Activated T-helper 17 cell treated with anti-CD3 and anti-CD28 coated beads, Interleukin-2, amount 50 U/mL, for 72 hours (primary cell): ENCODE data around the gene PNMA1. TPM values are rescaled to one million over a fixed set of nuclear protein-coding genes. Genes with fewer than 3 reads are reported as not detected.

Experiments
- ATAC-seq: fragments of 150-1000 bp; cut with Tn5 transposase; replicated peaks from 2 replicates; pipeline ENCODE4 v1.10.0; 2021; ENCODE audit warnings: mild to moderate bottlenecking, moderate library complexity
- H3K27ac Mint-ChIP-seq: one replicate; pipeline ENCODE4 v1.8.0; 2022; ENCODE audit warnings: mixed read lengths
- H3K27me3 Mint-ChIP-seq: one replicate; pipeline ENCODE4 v1.8.0; 2022; ENCODE audit warnings: mixed read lengths
- H3K36me3 Mint-ChIP-seq: one replicate; pipeline ENCODE4 v1.8.0; 2022; ENCODE audit warnings: low read depth, mild to moderate bottlenecking, mixed read lengths
- H3K4me1 Mint-ChIP-seq: one replicate; pipeline ENCODE4 v1.8.0; 2022; ENCODE audit warnings: mixed read lengths
- H3K4me3 Mint-ChIP-seq: one replicate; pipeline ENCODE4 v1.8.0; 2022; ENCODE audit warnings: mild to moderate bottlenecking, mixed read lengths
- H3K9me3 Mint-ChIP-seq: one replicate; pipeline ENCODE4 v1.8.0; 2022; ENCODE audit warnings: mixed read lengths
- total RNA-seq, 2 donors: library from RNA; stranded (reverse); gene quantifications; one replicate each; pipeline ENCODE4 v1.2.3, GENCODE V29; 2022

The PNMA1 gene, protein sequence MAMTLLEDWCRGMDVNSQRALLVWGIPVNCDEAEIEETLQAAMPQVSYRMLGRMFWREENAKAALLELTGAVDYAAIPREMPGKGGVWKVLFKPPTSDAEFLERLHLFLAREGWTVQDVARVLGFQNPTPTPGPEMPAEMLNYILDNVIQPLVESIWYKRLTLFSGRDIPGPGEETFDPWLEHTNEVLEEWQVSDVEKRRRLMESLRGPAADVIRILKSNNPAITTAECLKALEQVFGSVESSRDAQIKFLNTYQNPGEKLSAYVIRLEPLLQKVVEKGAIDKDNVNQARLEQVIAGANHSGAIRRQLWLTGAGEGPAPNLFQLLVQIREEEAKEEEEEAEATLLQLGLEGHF
- total RNA-seq = 10 to 100 TPM; 37.3 to 41.2 TPM

DNA sequence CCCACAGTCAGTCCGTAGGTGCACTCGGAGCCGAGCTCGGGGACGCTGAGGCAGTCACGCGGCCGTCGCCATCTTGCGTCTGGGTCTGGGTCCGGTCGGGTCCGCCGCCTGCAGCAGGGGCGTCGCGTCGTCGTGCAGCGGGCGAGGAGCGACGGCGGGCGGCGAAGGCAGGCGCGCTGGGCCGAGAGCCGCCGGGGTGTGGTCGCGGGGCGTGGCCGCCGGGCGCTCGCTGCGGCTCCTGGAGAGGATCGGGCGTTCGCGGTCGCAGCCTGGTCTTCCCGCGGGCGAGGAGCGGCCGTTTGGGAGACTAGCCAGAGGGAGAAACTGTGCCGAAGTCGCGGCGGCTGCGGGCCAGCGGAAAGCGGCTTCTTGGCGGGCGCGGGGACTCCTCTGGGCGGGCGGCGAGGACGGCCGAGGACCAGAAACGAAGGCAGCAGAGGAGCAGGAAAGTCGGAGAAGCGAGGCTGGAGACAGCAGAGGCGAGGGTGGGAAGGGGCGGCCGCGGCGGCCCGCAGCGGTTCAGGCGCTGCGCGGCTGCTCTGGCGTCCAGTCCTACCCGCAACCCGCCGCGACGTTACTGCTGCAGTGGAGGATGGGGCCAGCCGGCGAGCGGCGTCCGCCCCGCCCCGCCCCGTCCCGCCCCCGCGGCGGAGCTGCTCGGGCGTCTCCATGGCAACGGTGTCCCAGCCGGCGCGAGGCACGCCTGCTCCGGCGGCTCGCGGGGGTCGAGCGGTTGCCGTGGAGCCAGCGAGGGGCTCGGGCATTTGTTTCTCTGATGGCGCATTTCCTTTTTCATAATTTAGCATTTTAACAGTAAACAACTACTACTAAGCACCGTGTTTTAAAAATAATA, at the start of gene PNMA1:
TSS of gene PNMA1 (minus strand) at position 582 of the 853 bp plus-strand sequence. CDS start 745 bp downstream, outside the sequence.
- Mint-ChIP-seq H3K4me3 (peak within 1 kb of the TSS; percentile 98), H3K27me3 (no peaks in the 10 kb centered on the region), H3K36me3 (peaks cover 62% of the 10 kb centered on the region), H3K27ac (peak within 1 kb of the TSS; percentile 95), H3K9me3 (no peaks in the 10 kb centered on the region), H3K4me1 (peaks cover 10% of the 10 kb centered on the region)
- ATAC-seq = peak; percentile 73

DNA sequence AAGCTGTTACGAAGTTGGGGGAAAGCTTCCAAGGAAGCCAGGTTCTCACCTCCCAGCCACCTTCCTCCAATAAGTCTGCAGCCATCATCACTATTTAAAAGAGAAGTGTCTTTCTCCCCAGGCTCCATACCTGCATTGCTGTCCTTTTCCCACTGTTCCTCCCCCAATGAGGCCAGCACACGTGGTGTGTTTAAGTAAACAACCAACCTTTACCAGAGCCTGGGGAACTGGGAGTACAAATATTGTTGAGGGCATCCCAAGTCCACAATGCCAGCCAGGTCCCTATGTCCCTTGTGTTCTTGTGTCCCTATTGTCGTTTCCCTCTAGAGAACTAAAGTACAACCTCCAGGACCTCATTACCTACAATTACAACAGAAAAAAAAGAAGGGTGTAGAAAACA, 49.2 kb upstream of the PNMA1 start:
- peak overlapping the region; percentile 91 for H3K4me3 Mint-ChIP-seq
- no peaks in the 10 kb centered on the region for H3K9me3 Mint-ChIP-seq
- peak overlapping the region; percentile 98 for H3K27ac Mint-ChIP-seq
- ATAC-seq = no peak
- H3K4me1 Mint-ChIP-seq = peaks cover 44% of the 10 kb centered on the region
- no peaks in the 10 kb centered on the region for H3K27me3 Mint-ChIP-seq
- peaks cover 17% of the 10 kb centered on the region for H3K36me3 Mint-ChIP-seq

DNA sequence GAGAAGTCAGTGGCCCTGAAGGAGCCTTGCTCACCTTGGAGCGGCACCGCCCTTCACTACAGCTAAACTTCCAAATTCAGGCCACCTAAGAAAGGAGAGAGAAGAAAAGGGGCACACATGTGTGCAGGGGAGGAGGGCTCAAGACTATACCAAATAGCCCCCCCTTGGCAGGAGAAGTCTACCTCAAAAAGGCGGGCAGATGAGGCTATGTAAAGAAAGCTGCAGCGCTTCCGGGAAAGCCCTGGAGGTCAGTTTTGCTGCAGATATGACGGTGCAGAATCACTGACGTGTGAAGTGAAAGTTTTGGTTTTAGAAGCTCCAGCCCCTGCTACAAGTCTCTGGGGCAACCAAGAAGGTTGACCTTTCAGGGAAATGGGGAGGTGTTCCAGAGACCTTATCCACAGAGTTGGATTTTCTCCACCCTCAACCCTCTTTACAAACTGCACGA, 48.2 kb upstream of the PNMA1 start:
- Mint-ChIP-seq H3K4me1 (peaks cover 44% of the 10 kb centered on the region), H3K27me3 (no peaks in the 10 kb centered on the region), H3K36me3 (peaks cover 27% of the 10 kb centered on the region), H3K9me3 (no peaks in the 10 kb centered on the region), H3K4me3 (peak overlapping the region; percentile 91), H3K27ac (peak overlapping the region; percentile 98)
- peak; percentile 21 for ATAC-seq

DNA sequence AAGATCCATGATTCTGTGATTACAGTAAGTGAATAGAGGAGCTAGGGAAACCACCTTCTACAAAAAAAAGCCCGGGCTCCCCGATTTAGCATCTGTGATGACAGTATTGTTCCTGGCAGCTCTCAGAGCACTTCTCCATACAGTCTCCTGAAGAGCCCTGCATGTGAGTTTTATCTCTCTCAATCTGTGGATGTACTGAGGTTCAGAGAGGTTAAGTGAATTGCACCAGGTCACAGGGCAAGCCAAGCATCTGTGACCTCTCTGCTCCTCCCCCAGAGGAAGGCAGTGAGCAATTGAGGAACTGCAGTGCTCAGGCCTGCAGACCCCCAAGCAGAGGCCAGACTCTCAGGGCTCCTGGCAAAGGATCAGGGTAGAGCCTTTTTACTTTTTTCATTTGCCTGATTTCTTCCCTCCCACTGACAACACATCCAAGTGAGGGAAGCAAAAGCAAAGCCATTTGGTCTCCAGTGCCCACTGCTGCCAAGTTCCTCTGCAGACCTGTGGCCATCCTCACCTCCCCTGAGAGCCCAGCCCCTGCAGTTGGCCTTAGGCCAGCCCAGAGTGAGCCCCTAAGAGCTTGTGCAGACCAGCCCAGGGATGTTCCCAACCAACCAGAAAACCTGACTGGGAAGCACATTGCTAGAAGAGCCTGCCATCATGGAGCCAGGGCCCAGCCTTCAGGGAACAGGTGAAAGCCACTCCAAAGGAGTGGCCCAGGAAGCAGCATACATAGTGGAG, 47.6 kb upstream of the PNMA1 start:
- H3K27ac Mint-ChIP-seq = peak overlapping the region; percentile 98
- peaks cover 33% of the 10 kb centered on the region for H3K36me3 Mint-ChIP-seq
- ATAC-seq = peak; percentile 14
- no peaks in the 10 kb centered on the region for H3K27me3 Mint-ChIP-seq
- H3K4me3 Mint-ChIP-seq = peak overlapping the region; percentile 91
- H3K9me3 Mint-ChIP-seq = no peaks in the 10 kb centered on the region
- H3K4me1 Mint-ChIP-seq = peaks cover 47% of the 10 kb centered on the region

DNA sequence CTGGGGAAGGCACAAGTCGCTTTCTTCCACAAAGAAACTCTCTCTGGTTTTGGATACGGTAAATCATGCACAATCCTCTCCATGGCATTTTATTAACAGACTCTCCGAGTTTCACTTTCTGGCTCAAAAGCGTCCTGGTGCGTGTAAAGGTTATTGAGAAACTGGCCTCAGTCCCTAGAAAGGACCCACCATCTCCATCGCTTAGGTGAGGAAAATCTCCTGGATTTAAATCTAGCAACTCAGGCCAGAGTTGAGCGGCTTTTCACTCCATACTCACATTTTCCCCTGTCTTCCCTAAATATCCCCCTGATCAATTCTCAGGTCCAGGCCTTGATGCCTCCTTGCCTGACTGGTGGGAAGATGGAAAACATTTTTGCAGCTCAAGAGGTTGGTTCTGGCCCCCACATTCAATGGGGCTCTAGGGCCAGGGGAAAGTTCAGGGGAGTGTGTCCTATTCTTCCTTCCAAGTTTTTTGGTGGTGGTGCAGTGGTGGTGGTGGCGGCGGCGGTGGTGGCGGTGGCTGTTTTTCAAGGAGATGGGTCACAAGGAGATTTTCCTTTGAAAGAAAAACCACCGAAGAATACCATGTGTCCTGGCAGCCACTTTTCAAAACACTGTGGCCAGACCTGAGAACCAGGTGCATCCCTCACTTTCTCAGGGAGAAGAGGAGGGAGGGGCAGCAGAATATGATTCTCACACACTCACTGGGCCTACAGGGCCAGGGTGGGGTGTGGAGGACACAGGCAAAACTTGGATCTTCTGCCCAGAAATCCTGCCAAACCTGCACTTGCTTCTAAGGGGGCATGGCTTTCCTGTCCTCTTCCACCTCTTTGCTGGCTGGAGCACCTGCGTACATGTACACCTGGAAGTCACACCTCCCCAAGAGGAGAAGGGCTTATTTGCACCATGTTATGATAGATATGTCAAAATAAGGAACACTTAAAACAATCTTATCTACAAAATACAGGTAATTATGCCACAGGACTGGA, 46.7 kb upstream of the PNMA1 start:
- no peak for ATAC-seq
- no peaks in the 10 kb centered on the region for H3K9me3 Mint-ChIP-seq
- H3K27me3 Mint-ChIP-seq = no peaks in the 10 kb centered on the region
- H3K4me1 Mint-ChIP-seq = peaks cover 52% of the 10 kb centered on the region
- H3K36me3 Mint-ChIP-seq = peaks cover 42% of the 10 kb centered on the region
- peak overlapping the region; percentile 91 for H3K4me3 Mint-ChIP-seq
- H3K27ac Mint-ChIP-seq = peak overlapping the region; percentile 98

DNA sequence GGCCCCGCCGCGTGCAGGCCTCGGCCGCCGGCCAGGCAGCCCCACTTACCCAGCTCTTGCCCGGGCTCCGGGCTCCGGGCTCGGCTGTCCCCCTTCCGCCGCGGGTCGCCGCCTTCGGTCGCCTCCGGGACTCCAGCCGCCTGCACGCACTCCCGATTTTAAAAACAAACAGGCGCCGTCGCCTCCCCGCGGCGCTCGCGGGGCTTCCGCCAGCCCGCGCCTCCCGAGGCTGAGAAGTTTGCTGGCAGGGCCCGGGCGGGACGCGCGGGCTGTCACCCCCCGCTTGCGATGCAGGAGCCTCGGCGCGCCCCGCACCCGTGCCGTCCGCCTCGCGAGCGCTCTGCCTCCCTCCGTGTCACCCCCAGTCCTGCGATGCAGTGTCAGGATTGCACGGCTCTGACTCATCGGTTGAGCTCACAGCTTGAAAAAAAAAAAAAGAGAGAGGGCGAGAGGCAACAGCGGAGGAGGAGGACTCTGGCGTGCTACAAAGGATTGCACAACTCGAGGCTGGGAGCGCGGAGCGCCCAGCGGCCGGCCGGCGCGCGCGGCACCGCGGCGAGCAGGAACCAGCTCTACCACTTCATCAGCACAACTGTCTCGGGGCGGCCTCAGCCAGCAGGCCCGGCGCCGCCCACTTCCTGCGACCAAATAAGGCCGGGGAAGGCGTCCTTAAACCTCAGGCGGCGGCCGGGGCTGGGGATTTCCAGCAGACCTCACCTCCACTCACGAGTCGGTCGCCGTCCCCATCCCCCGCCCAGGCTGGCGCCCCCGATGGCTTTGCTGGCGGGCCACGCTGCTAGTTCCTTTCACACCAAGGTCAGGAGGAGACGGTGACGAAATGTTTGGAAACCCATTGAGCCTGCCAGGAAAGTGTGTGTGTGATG, 45.8 kb upstream of the PNMA1 start:
- Mint-ChIP-seq H3K4me1 (peaks cover 54% of the 10 kb centered on the region), H3K9me3 (no peaks in the 10 kb centered on the region), H3K27me3 (no peaks in the 10 kb centered on the region), H3K4me3 (peak overlapping the region; percentile 91), H3K27ac (peak overlapping the region; percentile 98), H3K36me3 (peaks cover 51% of the 10 kb centered on the region)
- ATAC-seq = peak; percentile 74

DNA sequence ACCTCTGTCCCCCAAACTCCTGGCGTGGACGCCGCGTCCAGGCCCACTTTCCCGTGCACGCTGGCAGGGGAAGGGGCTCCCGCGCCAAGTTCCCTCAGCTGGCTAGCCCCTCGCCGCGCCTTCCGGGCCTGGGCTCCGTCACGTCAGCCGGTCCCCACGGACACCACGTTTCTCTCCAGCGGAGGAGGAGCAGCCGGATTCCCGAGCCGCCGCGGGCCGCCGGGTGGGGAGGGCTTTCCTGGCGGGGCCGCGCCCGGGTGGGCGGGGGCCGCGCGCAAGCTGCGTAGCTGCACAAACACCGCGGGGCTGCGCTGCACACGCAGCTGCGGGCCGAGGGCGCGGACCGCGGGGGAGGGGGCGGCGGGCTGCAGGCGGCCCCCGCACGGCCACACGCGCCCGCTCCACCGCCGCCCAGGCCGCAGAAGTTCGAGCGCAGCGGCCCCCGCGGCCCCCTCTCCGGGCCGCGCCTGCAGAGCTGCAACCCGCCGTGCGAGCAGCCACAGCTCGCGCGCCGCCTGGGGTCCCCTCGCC, 45.1 kb upstream of the PNMA1 start:
- ATAC-seq = no peak
- H3K4me1 Mint-ChIP-seq = peaks cover 57% of the 10 kb centered on the region
- no peaks in the 10 kb centered on the region for H3K9me3 Mint-ChIP-seq
- H3K27ac Mint-ChIP-seq = peak overlapping the region; percentile 96
- H3K4me3 Mint-ChIP-seq = peak overlapping the region; percentile 91
- no peaks in the 10 kb centered on the region for H3K27me3 Mint-ChIP-seq
- peaks cover 56% of the 10 kb centered on the region for H3K36me3 Mint-ChIP-seq

DNA sequence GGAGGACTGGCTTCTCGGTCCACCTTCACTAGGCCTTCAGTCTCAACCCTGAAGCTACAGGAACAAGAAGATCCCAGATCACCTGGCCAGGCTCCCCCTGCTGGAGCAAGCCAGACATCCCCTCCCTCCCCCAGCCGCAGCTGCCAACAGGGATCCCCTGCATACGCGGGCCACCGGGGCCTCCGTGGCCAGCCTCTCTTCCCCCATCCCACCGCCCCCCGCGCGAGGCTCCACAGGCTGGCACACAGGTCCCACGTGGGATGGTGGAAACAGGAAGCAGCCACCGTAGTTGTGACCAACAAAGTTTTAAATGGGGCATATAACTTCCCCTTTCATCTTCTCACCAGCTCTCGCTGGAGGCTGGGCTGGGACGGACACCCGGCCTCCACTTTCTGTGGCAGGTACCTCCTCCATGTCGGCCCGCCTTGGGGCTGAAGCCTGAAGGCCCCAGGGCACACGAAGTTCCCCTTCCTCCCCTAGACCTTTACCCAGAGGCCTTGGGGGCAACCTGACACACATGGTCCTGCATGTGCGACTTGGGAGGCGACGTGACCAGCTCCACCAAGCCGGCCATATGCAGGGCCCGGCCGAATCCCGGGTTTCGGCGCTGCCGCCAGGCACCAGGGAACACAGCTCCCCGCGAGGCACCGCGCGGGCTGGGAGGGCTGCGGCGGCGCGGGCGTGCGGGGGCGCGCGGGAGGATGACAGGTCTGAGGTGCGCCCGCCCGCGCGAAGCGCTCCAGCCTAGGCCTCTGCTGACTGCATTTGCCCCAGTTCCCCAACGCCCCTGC, 44.4 kb upstream of the PNMA1 start:
- Mint-ChIP-seq H3K36me3 (peaks cover 63% of the 10 kb centered on the region), H3K4me3 (peak overlapping the region; percentile 91), H3K27me3 (no peaks in the 10 kb centered on the region), H3K4me1 (peaks cover 59% of the 10 kb centered on the region), H3K27ac (peak overlapping the region; percentile 96), H3K9me3 (no peaks in the 10 kb centered on the region)
- peak; percentile 2 for ATAC-seq

DNA sequence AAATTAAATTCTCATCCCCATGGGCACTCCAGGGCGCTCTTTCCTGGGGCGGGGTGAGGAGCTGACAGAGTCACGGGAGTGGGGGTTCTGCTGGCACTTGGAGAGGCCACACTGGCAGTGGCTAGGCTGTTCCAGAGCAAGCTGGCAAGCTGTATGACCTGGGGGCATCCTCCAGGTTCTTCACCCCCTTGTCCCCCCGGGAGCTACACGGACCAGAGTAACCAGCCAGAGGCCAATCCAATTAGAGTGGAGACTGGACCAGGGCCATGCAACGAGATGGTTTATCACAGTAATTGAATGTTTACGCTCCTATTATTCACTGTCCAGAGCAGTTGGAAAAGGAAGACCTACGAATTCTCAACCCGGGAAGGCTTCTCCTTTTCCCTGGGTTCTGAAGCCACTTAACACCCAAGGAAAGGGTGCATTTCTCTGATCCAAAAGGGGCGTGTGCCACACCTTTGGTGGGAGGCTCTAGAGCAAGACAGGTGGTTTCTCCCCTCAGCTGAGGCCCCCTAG, 43.8 kb upstream of the PNMA1 start:
- Mint-ChIP-seq H3K36me3 (peaks cover 69% of the 10 kb centered on the region), H3K27ac (peak overlapping the region; percentile 96)

DNA sequence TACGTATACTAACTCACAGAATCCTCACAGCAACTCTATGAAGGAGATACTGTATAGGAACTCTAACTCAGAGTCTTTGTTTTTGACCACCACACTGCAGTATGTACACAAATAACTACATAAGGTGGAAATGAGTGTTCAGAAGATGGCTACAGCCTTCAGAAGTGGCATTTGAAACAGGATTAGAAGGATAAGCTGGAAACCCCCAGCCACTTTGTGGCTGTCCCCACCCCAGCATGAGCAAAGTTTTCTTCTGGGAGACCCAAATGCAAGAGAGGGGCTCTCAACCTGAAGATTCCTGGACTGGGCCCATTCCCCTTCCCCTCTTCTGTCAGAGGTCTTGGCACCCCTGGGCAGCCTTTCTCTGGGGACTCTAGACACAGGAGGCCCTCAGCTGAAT, 43.2 kb upstream of the PNMA1 start:
- Mint-ChIP-seq H3K4me1 (peaks cover 58% of the 10 kb centered on the region), H3K36me3 (peaks cover 75% of the 10 kb centered on the region), H3K27me3 (no peaks in the 10 kb centered on the region), H3K27ac (peak overlapping the region; percentile 96), H3K9me3 (no peaks in the 10 kb centered on the region), H3K4me3 (peak overlapping the region; percentile 91)
- peak; percentile 13 for ATAC-seq

More for the DNA sequence above, 43.8 kb upstream of the PNMA1 start:
- Mint-ChIP-seq H3K4me3 (peak overlapping the region; percentile 91), H3K27me3 (no peaks in the 10 kb centered on the region), H3K9me3 (no peaks in the 10 kb centered on the region), H3K4me1 (peaks cover 57% of the 10 kb centered on the region)
- ATAC-seq = no peak

DNA sequence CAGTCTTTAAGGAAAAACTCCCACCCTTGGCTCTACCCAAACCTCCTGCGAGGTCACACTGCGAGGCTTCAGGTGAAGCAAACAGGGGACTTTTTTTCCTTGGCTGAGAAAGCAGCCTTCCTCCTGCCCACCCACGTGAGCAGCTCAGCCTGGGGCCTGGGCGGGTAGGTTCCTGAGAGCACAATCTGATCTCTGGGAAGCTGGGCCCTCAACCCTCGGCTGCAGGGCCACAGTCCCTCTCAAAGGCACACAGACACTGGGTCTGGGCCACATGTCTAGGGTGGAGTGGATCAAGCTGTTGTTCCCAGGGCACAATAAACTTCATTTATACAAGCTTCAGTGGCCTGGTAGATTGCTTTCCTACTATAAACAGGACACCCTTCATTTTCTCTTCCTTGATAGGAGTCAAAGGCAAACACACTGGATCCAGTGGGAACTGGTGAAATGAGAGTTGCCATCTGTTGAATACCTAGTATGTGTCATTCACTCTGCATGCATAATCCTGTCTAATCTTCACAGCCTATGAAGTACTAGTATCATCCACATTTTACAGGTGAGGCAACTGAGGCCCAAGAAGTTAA, 41.3 kb upstream of the PNMA1 start:
- peak overlapping the region; percentile 91 for H3K4me3 Mint-ChIP-seq
- H3K27me3 Mint-ChIP-seq = no peaks in the 10 kb centered on the region
- ATAC-seq = no peak
- peaks cover 49% of the 10 kb centered on the region for H3K4me1 Mint-ChIP-seq
- peaks cover 87% of the 10 kb centered on the region for H3K36me3 Mint-ChIP-seq
- H3K27ac Mint-ChIP-seq = peak overlapping the region; percentile 96
- no peaks in the 10 kb centered on the region for H3K9me3 Mint-ChIP-seq
